ENCODE results near the gene SLC27A4. TPM values are rescaled to one million over a fixed set of nuclear protein-coding genes. Genes with fewer than 3 reads are reported as not detected.

SLC27A4 gene
- total and polyA plus RNA-seq, 10 of the 15 experiments (the other 5 are each of a cell fraction or from before 2014, with no cell fraction given), result 0.13 to 14.0 (median 7.6) TPM

- no peak for TF ChIP-seq BHLHE40 (IDR thresholded peaks at IDR 0.05; ENCODE audit: borderline replicate concordance in 1 of 2, low read depth in 2 of 2, low read length in 1 of 2)
- no peak for TF ChIP-seq ZBTB4 (CRISPR knock-in tag; IDR thresholded peaks at IDR 0.05)
- TF ChIP-seq SREBF1 (IDR thresholded peaks at IDR 0.05; ENCODE audit: low read length), result no peak
- TF ChIP-seq CREB1 (IDR thresholded peaks at IDR 0.05; ENCODE audit: low read depth), result no peak
- no peak for TF ChIP-seq PML (IDR thresholded peaks at IDR 0.05; ENCODE audit: low read length)
- TF ChIP-seq KDM1A (IDR thresholded peaks at IDR 0.05; ENCODE audit: borderline replicate concordance), result no peak
- TF ChIP-seq USF2 (IDR thresholded peaks at IDR 0.05; ENCODE audit: borderline replicate concordance, low read depth, low read length), result no peak
- TF ChIP-seq NR2C2 (IDR thresholded peaks at IDR 0.05; ENCODE audit: borderline replicate concordance, control insufficient read depth, insufficient read length, low read depth), result no peak
- no peak for TF ChIP-seq PAX5 (IDR thresholded peaks at IDR 0.05; ENCODE audit: borderline replicate concordance, low read depth, low read length)
- no peak for TF ChIP-seq FOXK2 (IDR thresholded peaks at IDR 0.05)
- no peak for TF ChIP-seq ZBTB33 (IDR thresholded peaks at IDR 0.05)
These were observed 25.6 kb upstream of the SLC27A4 start (continued) for GRCh38 chr9:128314697-128315096.

Measured in GM12878 (cell line).